ENCODE results near the gene NIT1. TPM values are rescaled to one million over a fixed set of nuclear protein-coding genes. Genes with fewer than 3 reads are reported as not detected.

The NIT1 gene
- total and polyA plus RNA-seq, 10 of the 15 experiments (the other 5 are each of a cell fraction or from before 2014, with no cell fraction given): 19.2 to 54.4 (median 28.3) TPM

GRCh38 chr1:161133220-161133740 is 15.4 kb downstream of the NIT1 start:
- peak overlapping the region; percentile 92 for H2AFZ ChIP-seq (ENCODE audit: control insufficient read depth, low read depth, low read length)
- TF ChIP-seq ASH2L (IDR thresholded peaks at IDR 0.05; ENCODE audit: borderline replicate concordance, low read depth) (0 out of 2 replicates have a peak, but pooled peaks have one; percentile 11), ZNF24 (IDR thresholded peaks at IDR 0.05) (peak; percentile 68; the same call in 1 of the 2 replicates), BMI1 (IDR thresholded peaks at IDR 0.05; ENCODE audit: borderline replicate concordance) (0 out of 2 replicates have a peak, but pooled peaks have one; percentile 5), WRNIP1 (IDR thresholded peaks at IDR 0.05; ENCODE audit: borderline replicate concordance, low read depth, low read length) (0 out of 2 replicates have a peak, but pooled peaks have one; percentile 1), NR2C2 (IDR thresholded peaks at IDR 0.05; ENCODE audit: borderline replicate concordance, control insufficient read depth, insufficient read length, low read depth) (no peak)
- TF ChIP-seq, protein P1, sequence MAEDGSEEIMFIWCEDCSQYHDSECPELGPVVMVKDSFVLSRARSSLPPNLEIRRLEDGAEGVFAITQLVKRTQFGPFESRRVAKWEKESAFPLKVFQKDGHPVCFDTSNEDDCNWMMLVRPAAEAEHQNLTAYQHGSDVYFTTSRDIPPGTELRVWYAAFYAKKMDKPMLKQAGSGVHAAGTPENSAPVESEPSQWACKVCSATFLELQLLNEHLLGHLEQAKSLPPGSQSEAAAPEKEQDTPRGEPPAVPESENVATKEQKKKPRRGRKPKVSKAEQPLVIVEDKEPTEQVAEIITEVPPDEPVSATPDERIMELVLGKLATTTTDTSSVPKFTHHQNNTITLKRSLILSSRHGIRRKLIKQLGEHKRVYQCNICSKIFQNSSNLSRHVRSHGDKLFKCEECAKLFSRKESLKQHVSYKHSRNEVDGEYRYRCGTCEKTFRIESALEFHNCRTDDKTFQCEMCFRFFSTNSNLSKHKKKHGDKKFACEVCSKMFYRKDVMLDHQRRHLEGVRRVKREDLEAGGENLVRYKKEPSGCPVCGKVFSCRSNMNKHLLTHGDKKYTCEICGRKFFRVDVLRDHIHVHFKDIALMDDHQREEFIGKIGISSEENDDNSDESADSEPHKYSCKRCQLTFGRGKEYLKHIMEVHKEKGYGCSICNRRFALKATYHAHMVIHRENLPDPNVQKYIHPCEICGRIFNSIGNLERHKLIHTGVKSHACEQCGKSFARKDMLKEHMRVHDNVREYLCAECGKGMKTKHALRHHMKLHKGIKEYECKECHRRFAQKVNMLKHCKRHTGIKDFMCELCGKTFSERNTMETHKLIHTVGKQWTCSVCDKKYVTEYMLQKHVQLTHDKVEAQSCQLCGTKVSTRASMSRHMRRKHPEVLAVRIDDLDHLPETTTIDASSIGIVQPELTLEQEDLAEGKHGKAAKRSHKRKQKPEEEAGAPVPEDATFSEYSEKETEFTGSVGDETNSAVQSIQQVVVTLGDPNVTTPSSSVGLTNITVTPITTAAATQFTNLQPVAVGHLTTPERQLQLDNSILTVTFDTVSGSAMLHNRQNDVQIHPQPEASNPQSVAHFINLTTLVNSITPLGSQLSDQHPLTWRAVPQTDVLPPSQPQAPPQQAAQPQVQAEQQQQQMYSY (CRISPR knock-in tag; IDR thresholded peaks at IDR 0.05): no peak
- TF ChIP-seq, protein P2, sequence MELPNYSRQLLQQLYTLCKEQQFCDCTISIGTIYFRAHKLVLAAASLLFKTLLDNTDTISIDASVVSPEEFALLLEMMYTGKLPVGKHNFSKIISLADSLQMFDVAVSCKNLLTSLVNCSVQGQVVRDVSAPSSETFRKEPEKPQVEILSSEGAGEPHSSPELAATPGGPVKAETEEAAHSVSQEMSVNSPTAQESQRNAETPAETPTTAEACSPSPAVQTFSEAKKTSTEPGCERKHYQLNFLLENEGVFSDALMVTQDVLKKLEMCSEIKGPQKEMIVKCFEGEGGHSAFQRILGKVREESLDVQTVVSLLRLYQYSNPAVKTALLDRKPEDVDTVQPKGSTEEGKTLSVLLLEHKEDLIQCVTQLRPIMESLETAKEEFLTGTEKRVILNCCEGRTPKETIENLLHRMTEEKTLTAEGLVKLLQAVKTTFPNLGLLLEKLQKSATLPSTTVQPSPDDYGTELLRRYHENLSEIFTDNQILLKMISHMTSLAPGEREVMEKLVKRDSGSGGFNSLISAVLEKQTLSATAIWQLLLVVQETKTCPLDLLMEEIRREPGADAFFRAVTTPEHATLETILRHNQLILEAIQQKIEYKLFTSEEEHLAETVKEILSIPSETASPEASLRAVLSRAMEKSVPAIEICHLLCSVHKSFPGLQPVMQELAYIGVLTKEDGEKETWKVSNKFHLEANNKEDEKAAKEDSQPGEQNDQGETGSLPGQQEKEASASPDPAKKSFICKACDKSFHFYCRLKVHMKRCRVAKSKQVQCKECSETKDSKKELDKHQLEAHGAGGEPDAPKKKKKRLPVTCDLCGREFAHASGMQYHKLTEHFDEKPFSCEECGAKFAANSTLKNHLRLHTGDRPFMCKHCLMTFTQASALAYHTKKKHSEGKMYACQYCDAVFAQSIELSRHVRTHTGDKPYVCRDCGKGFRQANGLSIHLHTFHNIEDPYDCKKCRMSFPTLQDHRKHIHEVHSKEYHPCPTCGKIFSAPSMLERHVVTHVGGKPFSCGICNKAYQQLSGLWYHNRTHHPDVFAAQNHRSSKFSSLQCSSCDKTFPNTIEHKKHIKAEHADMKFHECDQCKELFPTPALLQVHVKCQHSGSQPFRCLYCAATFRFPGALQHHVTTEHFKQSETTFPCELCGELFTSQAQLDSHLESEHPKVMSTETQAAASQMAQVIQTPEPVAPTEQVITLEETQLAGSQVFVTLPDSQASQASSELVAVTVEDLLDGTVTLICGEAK (IDR thresholded peaks at IDR 0.05; ENCODE audit: borderline replicate concordance): 0 out of 2 replicates have a peak, but pooled peaks have one; percentile 6
- no peaks in the 10 kb centered on the region for H3K27me3 ChIP-seq (replicated peaks in 1 of 2; ENCODE audit: control insufficient read depth in 2 of 2, insufficient read depth in 2 of 2, low read length in 1 of 2)
- WGBS (ENCODE audit: insufficient coverage, insufficient replicate concordance, low lambda C conversion rate, missing lambda C conversion rate): 6% methylated on average over 11 of the region's 11 CpGs
- no peaks in the 10 kb centered on the region for H3K9me3 ChIP-seq (replicated peaks; ENCODE audit: control insufficient read depth, insufficient read depth, low read length)
- ChIA-PET RAD21 (ENCODE audit: unreplicated experiment) (interaction anchor here (1.0 to 2.7 kb wide), 11 partner anchors 14 to 136 kb away, joined by 3 to 11 read pairs (median 5); partner anchors contain the start of genes ARHGAP30, NIT1, PFDN2 and PPOX), CTCF (interaction anchor here (0.7 to 2.8 kb wide), 16 partner anchors 16 to 144 kb away, joined by 3 to 14 read pairs (median 4); partner anchors contain the start of genes ARHGAP30, NIT1, PFDN2 and PPOX), POLR2A (interaction anchor here (1.0 to 3.7 kb wide), 13 partner anchors 15 to 94 kb away, joined by 3 to 24 read pairs (median 5); partner anchors contain the start of genes ARHGAP30, NIT1, PFDN2 and PPOX), SMC1A (ENCODE audit: uncharacterized antibody, unreplicated experiment) (interaction anchor here (0.7 to 4.3 kb wide), 19 partner anchors 12 to 298 kb away, joined by 3 to 19 read pairs (median 4); partner anchors contain the start of genes ARHGAP30, NIT1, PFDN2 and UFC1)
- FAIRE-seq (no peak), DNase-seq (ENCODE audit: low read depth, low spot score) (no peak), ATAC-seq (peak; percentile 12)
- in situ Hi-C loops (cut with MboI) (no loop called here), intact Hi-C loops (cut with micrococcal nuclease; ENCODE audit: unreplicated experiment) (loop anchor here (2.0 kb wide), 1 partner anchor 62 kb away; no protein-coding TSS in a partner anchor)
- H3K9ac ChIP-seq (ENCODE audit: control insufficient read depth, insufficient read depth, low read length): peak overlapping the region; percentile 94
- H3K27ac ChIP-seq (ENCODE audit: control insufficient read depth, insufficient read depth): peak overlapping the region; percentile 79
- peak overlapping the region; percentile 88 for H3K4me2 ChIP-seq (ENCODE audit: control insufficient read depth, insufficient read depth)
- H3K36me3 ChIP-seq (ENCODE audit: control insufficient read depth in 2 of 2, insufficient read depth in 2 of 2, low read length in 1 of 2): peaks cover 0 to 12% of the 10 kb centered on the region in 2 experiments; a peak in 2 of 4 replicates
- peak overlapping the region; percentile 93 for H3K4me3 ChIP-seq
- H3K79me2 ChIP-seq (ENCODE audit: control insufficient read depth, insufficient read depth, low read length): peaks cover 47% of the 10 kb centered on the region
- BruUV-seq (replicated peaks): TSS peak; percentile 85
- H3K4me1 ChIP-seq (ENCODE audit: control insufficient read depth, insufficient read depth, low read length): peaks cover 3% of the 10 kb centered on the region
- no peaks in the 10 kb centered on the region; the same call in 1 of the 2 replicates for H4K20me1 ChIP-seq (ENCODE audit: control insufficient read depth, insufficient read depth)

Data from GM12878 (cell line).